ENCODE data around the gene RFTN1.

The RFTN1 gene

DNA sequence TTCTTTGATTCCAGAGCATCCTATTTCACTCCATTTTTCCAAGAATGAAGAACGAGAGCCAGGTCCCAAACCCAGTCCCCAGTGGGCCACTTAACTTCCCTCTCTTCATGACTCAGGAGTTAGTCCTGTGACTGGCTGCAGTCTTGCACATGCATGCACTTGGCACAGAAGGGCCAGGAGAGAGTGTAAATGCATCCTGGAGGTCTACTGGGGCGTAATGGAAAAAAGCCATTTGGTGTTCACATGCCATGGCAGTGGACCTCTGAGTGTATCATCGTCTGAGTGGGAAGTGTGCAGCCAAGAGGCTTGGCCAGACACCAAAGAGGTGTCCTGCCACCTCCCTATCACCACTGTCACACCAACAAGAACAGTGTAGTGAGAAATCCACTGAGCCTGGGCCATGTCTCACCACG is 15.1 kb upstream of the RFTN1 start:
- DNase-seq: no peak

GRCh38 chr3:16528106-16528505 is 14.6 kb upstream of the RFTN1 start:
- no peak for DNase-seq

GRCh38 chr3:16524196-16524595 is 10.7 kb upstream of the RFTN1 start:
- no peak for DNase-seq

- no peak for DNase-seq
These were observed 10.3 kb upstream of the RFTN1 start for GRCh38 chr3:16523778-16524177.

GRCh38 chr3:16522834-16523233 is 9.3 kb upstream of the RFTN1 start:
- DNase-seq: no peak

GRCh38 chr3:16520970-16521881 is 7.7 kb upstream of the RFTN1 start:
- no peak for DNase-seq

- DNase-seq: no peak
These were observed 6.9 kb upstream of the RFTN1 start for GRCh38 chr3:16520241-16520969.

DNA sequence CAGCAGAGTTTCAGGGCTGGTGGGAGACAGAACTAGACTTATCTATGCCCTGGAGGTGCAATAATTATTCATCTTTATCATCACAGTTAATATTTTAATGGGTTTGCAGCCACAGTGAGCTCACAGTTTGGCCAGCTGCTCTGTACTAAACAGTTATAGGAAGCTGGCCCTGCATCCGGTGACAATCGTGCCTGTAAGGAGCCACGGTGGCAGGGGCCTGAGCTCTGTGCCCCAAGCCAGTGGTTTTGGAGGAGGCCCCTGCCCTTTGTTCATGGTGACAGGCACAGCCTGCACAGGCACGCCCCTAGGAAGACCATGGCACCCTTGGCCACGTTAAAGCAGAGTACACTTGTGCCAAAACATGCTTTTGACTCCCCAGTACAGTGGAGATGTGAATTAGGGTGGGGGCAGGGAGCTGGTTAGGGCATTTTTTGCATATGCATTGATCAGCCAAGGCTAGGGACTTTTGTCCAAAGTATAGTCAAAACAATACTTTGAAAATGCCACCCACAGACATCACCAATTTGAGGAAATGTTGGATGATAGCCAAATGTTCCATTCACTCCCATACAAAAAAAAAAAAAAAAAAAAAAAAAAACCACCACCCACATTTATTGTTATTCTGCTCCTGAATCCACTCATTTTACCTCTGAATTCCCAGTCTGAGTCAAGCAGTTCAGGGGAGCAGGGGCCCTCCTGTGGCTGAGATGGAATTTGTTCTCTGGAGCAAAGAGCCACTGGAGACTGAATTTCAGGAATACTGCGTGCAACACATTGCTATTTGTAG is 3.4 kb upstream of the RFTN1 start:
- DNase-seq: no peak

DNA sequence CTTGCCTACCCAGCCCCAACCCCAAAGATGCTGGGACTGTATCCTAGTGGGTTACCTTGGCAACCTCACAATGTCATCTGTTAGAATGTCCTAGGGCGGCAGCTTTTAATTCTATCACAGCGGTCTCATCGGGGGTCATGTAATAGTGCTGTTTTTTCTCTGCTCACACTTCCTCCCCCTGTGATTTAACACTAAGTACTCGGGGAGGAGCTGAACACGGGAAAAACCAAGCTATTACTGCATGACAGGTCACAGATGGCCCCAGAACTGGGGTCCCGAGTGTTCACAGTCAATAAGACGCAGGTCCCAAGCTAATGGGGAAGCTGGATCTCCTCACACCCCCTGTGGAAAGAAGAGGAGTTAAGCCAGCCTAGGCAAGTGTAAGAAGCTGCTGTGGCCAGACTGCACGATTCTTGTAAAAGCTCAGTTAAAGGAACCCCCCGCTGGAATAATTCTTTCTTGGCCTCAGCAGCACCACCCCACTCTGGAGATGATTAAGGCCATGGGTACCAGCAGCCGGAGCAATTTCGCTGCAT is 2.5 kb upstream of the RFTN1 start:
- DNase-seq: no peak

DNA sequence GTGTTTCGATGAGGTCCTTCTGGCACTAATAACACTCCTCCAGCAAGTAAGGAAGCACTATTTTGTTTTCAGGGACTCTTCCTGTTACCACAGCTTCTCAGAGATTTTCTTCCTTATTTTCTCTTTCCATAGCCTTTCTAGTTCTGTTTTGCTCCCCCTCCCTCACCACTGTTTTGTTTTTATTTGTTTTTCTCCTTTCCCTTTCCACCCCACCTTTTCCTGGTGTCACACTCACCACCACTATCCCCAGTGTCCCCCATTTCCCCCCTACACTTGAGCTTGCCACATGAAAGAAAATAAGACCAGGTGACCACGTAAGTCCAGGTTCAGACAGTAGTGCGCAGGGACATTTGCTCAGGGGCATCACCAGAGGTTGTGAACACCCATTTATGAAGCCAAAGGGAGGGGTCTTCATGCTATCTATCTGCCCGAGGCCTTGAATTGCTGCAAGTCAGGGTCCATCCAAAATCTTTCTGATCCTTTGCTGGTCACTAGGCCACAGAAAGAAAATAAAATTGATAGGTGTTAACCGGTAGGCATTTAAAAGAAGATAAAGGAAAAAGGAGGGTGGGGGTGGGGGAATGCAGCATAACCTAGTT is 1.4 kb upstream of the RFTN1 start:
- DNase-seq: no peak

DNA sequence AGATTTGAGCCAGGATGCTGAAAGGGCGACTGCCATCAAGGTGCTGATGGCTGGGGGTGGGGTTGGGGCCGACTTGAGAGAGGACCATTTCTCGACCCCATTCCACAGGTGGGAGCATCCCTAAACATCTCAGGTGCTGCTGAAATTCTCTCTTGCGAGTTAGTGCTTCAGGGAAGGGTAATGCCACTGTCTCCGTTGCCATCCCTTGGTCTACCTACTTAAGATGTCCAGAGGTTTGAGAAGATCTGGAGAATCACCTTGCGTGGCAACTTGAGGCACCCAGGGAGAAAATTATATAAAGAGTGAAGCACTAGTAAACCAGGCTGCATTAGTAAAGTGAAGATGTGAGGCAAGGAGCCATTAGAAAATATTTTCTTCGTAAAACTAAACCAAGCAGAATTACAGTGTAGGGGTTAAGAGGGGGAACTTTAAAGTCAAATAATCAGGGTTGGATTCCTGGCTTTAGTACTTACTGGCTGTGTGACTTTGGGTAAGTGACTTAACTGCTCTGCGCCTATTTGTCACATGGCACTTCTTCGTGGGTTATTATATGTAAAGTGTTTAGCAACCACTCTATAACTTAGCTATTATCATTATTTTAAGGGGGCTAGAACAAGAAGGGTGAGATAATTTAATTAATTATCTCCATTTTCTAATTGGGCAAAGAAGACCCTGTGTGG is 662 bp upstream of the RFTN1 start:
- no peak for DNase-seq

- no peak for DNase-seq
These were observed 911 bp downstream of the RFTN1 start for GRCh38 chr3:16512435-16513140.

DNA sequence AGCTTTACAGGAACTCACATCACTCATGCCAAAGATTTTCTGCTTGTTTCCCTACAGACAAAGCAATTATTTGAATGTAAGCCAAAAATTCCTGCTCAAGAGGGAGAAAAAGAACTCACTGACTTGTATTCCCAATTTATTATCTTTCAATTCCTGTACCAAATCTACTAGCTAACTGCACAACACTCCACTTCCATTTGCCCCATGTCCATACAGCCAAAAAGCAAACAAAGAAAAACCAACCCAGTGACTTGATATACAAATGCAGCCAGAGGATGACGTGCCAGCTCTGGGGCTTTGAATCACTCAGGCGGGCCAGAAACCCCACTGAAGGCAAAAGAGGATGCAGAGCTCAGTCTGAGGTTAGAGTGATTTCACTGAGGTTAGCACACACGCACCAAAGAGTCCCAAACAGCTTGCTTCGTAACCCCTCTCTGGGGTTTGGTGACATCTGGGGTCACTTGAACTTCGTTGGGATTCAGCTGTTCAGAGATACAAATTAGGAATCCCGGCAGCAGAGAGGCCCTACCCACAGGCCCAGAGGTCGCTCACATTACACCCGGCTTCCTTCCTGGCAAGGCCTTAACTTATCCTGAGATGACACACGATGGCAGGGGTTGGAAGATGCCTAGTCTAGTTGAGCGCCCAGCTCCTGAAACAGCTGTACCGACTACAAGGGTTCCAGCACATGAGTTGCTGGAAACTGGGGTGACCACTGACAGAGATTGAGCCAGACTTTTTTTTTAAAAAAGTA is 1.6 kb downstream of the RFTN1 start:
- DNase-seq: no peak

- no peak for DNase-seq
These were observed 2.7 kb downstream of the RFTN1 start for GRCh38 chr3:16510620-16511319.

DNA sequence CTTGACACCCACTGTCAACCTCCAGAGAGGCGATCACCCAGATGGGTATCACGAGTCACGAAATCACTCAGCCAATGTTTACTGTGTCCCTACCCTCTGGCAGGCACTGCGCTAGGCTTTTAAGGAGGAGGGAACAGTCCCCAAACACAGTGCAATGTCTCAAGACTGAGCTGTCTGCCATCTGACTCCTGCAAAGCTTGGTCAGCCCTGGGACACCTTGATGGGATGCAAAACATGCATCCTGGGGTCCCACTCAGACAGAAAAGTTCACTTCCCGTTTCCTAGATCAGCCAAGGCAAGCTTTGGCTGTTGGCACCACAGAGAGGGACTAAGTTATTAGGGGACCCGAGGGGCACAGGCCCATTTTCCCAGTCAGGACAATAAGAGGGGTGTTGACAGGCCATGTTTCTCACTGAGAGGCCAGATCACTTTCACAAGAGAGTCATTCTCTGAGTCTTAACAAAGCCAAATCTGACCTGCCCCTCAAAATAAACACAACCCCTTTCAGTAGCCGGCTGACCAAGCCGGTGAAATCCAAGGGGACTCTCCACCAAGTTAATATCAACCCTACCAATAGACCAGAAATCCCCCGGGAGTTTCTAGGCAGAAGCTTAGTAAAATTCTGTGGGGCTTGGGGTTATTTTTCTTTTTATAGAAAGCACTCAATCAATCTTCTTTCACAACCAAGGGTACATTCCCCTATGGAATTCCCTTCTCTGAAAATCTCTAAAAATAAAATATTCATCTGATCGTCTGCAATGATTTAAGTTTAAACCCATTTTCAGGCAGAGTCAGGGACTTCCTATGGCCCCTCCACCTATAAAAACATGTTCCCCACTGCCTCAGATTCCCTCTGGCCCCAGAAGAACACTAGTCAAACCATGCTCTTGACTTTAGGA is 3.5 kb downstream of the RFTN1 start:
- DNase-seq: no peak

DNA sequence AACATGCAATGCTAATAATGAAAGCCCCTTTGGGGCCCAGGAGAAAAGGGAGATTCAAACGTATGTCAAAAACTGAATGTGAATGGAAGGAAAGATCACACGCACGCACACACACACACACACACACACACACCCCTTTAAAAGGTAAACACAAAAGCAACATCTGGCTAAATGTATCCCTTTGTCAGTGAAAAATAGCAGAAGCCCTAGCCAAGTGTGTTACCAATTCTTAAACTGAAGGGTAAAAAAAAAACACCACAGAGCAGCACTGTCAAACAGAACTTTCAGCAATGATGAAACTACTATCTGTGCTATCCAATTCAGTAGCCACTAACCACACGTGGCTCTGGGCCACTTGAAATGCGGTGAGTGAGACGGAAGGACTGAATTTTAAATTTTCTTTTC is 4.9 kb downstream of the RFTN1 start:
- no peak for DNase-seq

- DNase-seq: no peak
These were observed 5.3 kb downstream of the RFTN1 start for GRCh38 chr3:16508243-16508578.

DNA sequence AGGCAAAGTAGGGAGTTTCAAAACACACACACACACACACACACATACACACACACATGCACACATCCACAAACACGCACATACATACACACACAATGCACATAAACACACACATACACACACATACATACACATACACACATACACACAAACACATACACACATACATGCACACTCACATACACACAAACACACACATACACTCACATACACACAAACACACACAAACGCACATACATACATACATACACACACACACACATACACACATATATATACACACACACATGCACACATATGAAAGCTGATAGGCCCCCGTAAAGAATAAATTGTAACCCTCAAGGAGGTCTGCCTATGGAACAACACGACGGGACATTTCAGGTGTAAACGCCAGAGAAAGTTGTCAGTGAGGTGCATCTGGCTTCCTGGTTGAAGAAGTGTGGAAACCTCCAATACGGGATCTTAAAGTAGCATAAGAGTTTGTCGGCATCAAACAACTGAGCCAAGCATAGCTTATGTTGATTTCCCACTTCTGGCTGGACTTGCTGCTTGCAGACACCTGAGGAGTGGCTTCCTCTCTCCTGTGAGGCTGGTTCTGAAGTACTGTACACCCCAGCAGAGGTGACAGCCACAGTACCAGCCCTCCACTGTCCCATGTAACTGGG is 5.8 kb downstream of the RFTN1 start:
- DNase-seq: no peak
